Activated T-helper 17 cell treated with anti-CD3 and anti-CD28 coated beads, Interleukin-2, amount 50 U/mL, for 72 hours (primary cell): Measurements from ENCODE around the gene OR1L8. TPM values are rescaled to one million over a fixed set of nuclear protein-coding genes. Genes with fewer than 3 reads are reported as not detected.
"Not testable (repeated sequence)": the region's sequence is repeated elsewhere in the genome, so short reads cannot be mapped to it uniquely, and the experiment has no call there.

Experiments
- ATAC-seq: fragments of 150-1000 bp; cut with Tn5 transposase; replicated peaks from 2 replicates; pipeline ENCODE4 v1.10.0; 2021; ENCODE audit warnings: mild to moderate bottlenecking, moderate library complexity
- H3K27ac Mint-ChIP-seq: one replicate; pipeline ENCODE4 v1.8.0; 2022; ENCODE audit warnings: mixed read lengths
- H3K27me3 Mint-ChIP-seq: one replicate; pipeline ENCODE4 v1.8.0; 2022; ENCODE audit warnings: mixed read lengths
- H3K36me3 Mint-ChIP-seq: one replicate; pipeline ENCODE4 v1.8.0; 2022; ENCODE audit warnings: low read depth, mild to moderate bottlenecking, mixed read lengths
- H3K4me1 Mint-ChIP-seq: one replicate; pipeline ENCODE4 v1.8.0; 2022; ENCODE audit warnings: mixed read lengths
- H3K4me3 Mint-ChIP-seq: one replicate; pipeline ENCODE4 v1.8.0; 2022; ENCODE audit warnings: mild to moderate bottlenecking, mixed read lengths
- H3K9me3 Mint-ChIP-seq: one replicate; pipeline ENCODE4 v1.8.0; 2022; ENCODE audit warnings: mixed read lengths
- total RNA-seq, 2 donors: library from RNA; stranded (reverse); gene quantifications; one replicate each; pipeline ENCODE4 v1.2.3, GENCODE V29; 2022

OR1L8 gene, protein sequence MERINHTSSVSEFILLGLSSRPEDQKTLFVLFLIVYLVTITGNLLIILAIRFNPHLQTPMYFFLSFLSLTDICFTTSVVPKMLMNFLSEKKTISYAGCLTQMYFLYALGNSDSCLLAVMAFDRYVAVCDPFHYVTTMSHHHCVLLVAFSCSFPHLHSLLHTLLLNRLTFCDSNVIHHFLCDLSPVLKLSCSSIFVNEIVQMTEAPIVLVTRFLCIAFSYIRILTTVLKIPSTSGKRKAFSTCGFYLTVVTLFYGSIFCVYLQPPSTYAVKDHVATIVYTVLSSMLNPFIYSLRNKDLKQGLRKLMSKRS
- total RNA-seq, result not detected

DNA sequence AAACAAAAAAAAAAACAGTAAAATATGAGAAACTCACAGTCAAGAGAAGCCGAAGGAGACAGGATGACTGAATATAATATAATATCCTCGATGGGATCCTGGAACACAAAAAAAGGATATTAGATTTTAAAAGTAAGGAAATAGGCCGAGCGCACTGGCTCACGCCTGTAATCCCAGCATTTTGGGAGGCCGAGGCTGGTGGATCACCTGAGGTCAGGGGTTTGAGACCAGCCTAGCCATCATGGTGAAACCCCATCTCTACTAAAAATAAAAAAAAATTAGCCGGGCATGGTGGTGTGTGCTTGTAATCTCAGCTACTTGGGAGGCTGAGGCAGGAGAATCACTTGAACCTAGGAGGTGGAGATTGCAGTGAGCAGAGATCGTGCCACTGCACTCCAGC is at the start of gene OR1L8:
TSS of gene OR1L8 (minus strand) at position 101 of the 400 bp plus-strand sequence. CDS start 14,907 bp downstream, outside the sequence.
- not testable (repeated sequence) for H3K27me3 Mint-ChIP-seq, H3K27ac Mint-ChIP-seq, ATAC-seq, H3K4me1 Mint-ChIP-seq, H3K36me3 Mint-ChIP-seq, H3K9me3 Mint-ChIP-seq, H3K4me3 Mint-ChIP-seq

DNA sequence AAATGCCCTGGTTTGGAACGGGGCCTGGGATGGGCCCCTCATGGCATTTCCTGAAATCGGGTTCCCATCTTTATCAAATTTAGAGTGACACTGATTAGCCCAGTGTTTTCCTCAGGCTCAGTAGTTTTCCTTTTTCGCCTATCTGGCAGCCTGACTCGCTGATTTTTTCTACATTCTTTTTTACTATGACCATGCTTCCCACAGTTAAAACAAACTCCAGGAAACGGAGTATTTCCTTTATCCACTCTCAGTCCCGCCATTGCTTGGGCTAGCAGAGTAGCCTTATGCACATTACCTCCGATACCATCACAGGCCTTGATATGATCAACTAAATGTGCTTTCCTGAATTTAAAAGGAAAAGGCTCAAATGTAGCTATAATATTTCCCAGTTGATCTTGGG is 36.8 kb upstream of the OR1L8 start:
- no peaks in the 10 kb centered on the region for H3K36me3 Mint-ChIP-seq
- H3K4me1 Mint-ChIP-seq, result no peaks in the 10 kb centered on the region
- H3K27me3 Mint-ChIP-seq, result no peaks in the 10 kb centered on the region
- ATAC-seq, result no peak
- H3K27ac Mint-ChIP-seq, result no peak overlapping the region
- no peak overlapping the region for H3K4me3 Mint-ChIP-seq
- peaks cover 3% of the 10 kb centered on the region for H3K9me3 Mint-ChIP-seq

DNA sequence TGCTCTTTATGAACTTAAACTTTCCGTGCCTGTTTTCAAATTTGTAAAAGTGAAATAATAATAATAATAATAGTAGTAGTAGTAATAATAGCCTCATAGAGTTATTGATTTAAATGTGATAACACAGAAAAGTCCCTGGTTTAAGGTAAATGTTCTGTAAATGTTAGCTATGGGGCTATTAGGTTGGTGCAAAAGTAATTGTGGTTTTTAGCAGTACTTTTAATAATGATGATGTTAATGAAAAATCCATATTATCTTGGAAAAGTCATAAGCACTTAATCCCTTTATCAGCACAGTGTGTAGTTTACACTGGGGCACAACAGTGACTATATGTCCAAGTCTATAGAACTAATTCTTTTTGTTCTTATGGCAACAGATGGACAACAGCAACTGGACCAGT is 31.2 kb upstream of the OR1L8 start, which contains the start of gene OR1Q1:
TSS of gene OR1Q1 (plus strand) at position 377 of the 400 bp plus-strand sequence. CDS start at position 377, 0 bp downstream.
- no peak within 1 kb of the TSS for H3K27ac Mint-ChIP-seq
- no peak within 1 kb of the TSS for H3K4me3 Mint-ChIP-seq
- no peaks in the 10 kb centered on the region for H3K4me1 Mint-ChIP-seq
- no peaks in the 10 kb centered on the region for H3K9me3 Mint-ChIP-seq
- H3K27me3 Mint-ChIP-seq, result peaks cover 3% of the 10 kb centered on the region
- no peak for ATAC-seq
- no peaks in the 10 kb centered on the region for H3K36me3 Mint-ChIP-seq

DNA sequence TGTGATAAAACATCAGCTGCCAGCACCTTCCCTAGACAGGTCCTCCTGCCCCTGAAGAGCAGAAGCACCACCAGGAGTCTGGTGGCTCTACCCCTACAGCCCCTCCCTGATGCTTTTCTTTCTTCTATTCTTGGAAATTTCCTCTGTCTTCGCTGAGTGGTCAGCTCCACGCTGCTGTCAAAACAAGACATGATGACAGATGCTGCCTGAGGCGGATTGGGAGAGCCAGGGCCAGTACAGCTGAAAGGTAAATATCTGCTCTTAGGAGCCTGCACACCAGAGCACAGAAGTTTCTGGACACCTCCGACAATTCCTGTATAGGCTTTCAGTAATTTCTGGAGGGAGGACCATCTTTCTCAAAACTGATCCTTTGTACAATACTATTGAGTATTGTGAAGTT is 26.6 kb upstream of the OR1L8 start:
- Mint-ChIP-seq H3K27ac (no peak overlapping the region), H3K36me3 (no peaks in the 10 kb centered on the region), H3K27me3 (peaks cover 8% of the 10 kb centered on the region), H3K4me3 (no peak overlapping the region), H3K4me1 (no peaks in the 10 kb centered on the region), H3K9me3 (no peaks in the 10 kb centered on the region)
- no peak for ATAC-seq

DNA sequence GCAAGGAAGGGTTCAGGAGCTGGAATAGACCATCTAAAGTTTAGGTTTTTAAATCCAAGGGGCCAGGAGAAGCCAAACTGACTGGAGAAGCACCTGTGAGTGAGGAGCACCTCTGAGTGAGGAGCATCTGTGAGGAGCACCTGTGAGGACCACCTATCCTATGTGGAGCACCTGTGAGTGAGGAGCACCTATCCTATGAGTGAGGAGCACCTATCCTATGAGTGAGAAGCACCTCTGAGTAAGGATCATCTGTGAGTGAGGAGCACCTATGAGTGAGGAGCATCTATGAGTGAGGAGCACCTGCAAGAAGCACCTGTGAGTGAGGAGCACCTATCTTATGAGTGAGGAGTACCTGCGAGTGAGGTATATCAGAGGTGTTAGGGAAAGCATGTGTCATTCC is 23.4 kb upstream of the OR1L8 start:
- Mint-ChIP-seq H3K4me3 (no peak overlapping the region), H3K27ac (no peak overlapping the region), H3K4me1 (no peaks in the 10 kb centered on the region), H3K36me3 (no peaks in the 10 kb centered on the region), H3K27me3 (peaks cover 8% of the 10 kb centered on the region), H3K9me3 (no peaks in the 10 kb centered on the region)
- ATAC-seq, result no peak

DNA sequence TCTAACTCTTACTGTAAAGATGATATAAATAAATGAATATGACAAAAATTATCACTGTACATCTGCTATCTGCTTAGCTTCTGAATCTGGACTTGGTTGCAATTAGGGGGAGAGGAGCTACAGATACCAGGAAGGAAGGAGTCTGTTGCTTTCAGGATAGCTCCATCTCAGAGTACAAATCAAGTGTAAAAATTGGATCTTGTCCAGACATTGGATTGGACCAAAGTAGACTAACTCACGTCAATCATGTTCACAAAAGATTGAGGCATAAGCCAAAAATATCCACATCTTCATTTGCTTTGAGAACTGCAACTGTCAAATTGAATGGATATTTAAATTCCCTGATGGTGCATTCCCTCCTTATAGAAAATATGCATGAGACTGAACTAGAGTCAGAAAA is 22.5 kb upstream of the OR1L8 start:
- no peaks in the 10 kb centered on the region for H3K4me1 Mint-ChIP-seq
- H3K27ac Mint-ChIP-seq, result no peak overlapping the region
- H3K36me3 Mint-ChIP-seq, result no peaks in the 10 kb centered on the region
- H3K9me3 Mint-ChIP-seq, result peaks cover 2% of the 10 kb centered on the region
- peaks cover 5% of the 10 kb centered on the region for H3K27me3 Mint-ChIP-seq
- ATAC-seq, result no peak
- no peak overlapping the region for H3K4me3 Mint-ChIP-seq

DNA sequence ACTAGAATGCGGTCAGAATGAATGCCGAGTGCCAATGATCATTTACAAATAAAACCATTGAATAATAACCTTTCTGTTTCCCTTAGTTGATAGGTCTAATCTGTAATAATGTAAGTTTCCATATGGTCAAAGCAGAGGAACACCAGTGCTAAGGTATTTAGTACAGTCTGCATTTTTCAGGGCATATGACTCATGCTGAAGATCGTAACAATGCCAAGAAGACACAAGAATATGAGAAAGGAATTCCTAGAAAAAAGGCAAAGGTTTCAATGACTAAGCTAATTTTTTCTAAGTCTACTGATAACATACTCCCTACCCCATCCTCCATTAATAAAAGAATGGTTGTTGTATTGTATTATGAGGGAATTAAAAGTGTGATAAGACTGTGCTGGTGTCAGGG is 2.8 kb downstream of the OR1L8 start:
- Mint-ChIP-seq H3K9me3 (no peaks in the 10 kb centered on the region), H3K4me1 (no peaks in the 10 kb centered on the region), H3K27me3 (no peaks in the 10 kb centered on the region), H3K4me3 (no peak overlapping the region), H3K27ac (no peak overlapping the region), H3K36me3 (no peaks in the 10 kb centered on the region)
- no peak for ATAC-seq

DNA sequence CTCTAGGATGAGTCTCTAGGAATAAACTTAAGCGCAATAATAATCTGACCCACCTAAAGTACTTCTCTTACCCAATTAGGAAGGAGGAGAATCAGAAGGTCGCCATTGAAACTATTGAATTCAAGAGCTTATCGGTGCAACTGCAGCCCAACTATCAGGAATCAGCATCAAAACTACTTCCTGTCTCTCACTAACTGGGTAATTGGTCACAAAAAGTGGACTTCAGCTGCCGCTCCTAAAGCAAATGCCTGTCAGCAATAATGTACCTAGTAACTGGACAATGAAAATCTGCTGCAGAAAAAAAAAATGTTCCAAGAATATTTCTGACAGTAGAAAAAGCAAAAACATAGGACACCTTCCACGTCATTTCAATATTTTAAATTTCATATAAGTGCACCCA is 3.3 kb downstream of the OR1L8 start:
- no peaks in the 10 kb centered on the region for H3K27me3 Mint-ChIP-seq
- no peaks in the 10 kb centered on the region for H3K4me1 Mint-ChIP-seq
- no peak overlapping the region for H3K27ac Mint-ChIP-seq
- ATAC-seq, result no peak
- H3K36me3 Mint-ChIP-seq, result no peaks in the 10 kb centered on the region
- H3K4me3 Mint-ChIP-seq, result no peak overlapping the region
- no peaks in the 10 kb centered on the region for H3K9me3 Mint-ChIP-seq

DNA sequence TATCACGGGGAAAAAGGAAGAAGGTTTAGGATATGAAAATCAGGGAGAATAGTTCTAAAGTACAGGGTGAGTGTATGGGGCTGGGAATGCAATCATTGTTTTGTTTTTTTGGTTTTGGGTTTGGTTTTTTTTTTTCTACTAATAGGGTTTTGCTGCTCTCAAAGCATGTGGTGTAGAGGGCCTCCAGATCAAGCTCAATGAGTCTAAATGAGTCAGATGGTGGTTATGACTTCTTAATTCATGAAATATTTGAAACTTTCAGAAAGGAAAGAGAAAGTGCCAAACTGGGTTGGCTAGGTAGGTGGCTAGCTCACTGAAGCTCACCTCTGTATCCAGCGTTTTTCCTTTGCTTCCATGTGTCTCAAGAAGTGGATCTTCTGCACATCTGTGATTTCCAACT is 10.7 kb downstream of the OR1L8 start:
- Mint-ChIP-seq H3K27ac (no peak overlapping the region), H3K9me3 (no peaks in the 10 kb centered on the region), H3K36me3 (no peaks in the 10 kb centered on the region), H3K4me1 (no peaks in the 10 kb centered on the region), H3K27me3 (peaks cover 4% of the 10 kb centered on the region), H3K4me3 (no peak overlapping the region)
- ATAC-seq, result peak; percentile 94

DNA sequence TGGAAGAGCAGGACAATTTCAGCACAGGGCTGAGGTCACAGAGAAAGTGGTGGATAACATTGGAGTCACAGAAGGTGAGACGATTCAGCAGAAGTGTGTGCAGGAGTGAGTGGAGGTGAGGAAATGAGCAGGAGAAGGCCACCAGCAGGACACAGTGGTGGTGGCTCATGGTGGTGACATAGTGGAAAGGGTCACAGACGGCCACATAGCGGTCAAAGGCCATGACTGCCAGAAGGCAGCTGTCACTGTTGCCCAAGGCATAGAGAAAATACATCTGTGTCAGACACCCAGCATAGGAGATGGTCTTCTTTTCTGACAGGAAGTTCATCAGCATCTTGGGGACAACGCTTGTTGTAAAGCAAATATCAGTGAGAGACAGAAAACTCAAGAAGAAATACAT is 15.3 kb downstream of the OR1L8 start:
- ATAC-seq, result no peak

DNA sequence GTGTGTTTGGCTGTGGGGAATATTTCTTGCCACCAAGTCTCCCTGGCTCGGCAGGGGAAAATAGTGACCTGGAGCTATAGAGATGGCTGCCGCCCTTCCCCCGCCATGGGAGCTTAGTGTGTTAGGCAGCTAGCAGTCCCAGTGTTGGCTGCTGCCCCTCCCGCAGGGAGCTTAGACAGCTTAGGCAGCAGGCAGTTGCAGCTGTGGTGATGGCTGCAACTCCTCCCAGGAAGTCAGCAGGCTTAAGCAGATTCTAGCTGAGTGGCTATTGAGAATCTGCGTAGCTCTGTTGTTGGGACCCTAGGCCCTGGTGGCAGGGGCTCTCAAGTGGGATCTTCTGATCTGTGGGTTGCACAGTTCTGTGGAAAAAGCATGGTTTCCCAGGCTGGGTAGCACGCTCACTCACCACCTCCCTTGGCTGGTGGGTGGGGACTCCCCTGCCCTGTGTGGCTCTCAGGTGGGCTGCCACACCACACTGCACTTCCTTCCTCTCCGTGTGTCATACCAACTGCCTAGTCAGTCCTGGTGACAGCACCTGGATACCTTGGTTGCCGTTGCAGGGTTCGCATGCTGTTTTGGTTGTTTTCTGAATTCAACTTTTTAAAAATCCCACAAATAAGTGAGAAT is 20.9 kb downstream of the OR1L8 start:
- no peak overlapping the region for H3K27ac Mint-ChIP-seq
- no peak for ATAC-seq
- H3K4me1 Mint-ChIP-seq, result no peaks in the 10 kb centered on the region
- H3K9me3 Mint-ChIP-seq, result peaks cover 9% of the 10 kb centered on the region
- no peaks in the 10 kb centered on the region for H3K36me3 Mint-ChIP-seq
- H3K4me3 Mint-ChIP-seq, result no peak overlapping the region
- H3K27me3 Mint-ChIP-seq, result peaks cover 3% of the 10 kb centered on the region

More for the DNA sequence above, 15.3 kb downstream of the OR1L8 start:
- no peak overlapping the region for H3K4me3 Mint-ChIP-seq
- H3K27ac Mint-ChIP-seq, result no peak overlapping the region
- peaks cover 3% of the 10 kb centered on the region for H3K27me3 Mint-ChIP-seq
- no peaks in the 10 kb centered on the region for H3K4me1 Mint-ChIP-seq
- no peaks in the 10 kb centered on the region for H3K36me3 Mint-ChIP-seq
- no peaks in the 10 kb centered on the region for H3K9me3 Mint-ChIP-seq

DNA sequence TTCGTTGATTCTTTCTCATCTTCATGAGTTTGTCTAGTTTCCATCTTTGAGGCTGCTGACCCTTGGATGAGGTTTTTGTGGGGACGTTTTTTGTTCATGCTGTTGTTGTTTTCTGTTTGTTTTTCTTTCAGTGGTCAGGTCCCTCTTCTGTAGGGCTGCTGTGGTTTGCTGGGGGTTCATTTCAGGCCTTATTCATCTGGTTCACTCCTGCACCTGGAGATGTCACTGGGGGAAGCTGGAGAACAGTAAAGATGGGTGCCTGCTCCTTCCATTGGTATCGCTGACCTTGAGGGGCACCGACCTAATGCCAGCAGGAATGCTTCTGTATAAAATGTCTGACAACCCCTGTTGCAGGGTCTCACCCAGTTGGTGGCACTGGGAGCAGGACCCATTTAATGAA is 21.7 kb downstream of the OR1L8 start:
- H3K27me3 Mint-ChIP-seq, result peaks cover 3% of the 10 kb centered on the region

DNA sequence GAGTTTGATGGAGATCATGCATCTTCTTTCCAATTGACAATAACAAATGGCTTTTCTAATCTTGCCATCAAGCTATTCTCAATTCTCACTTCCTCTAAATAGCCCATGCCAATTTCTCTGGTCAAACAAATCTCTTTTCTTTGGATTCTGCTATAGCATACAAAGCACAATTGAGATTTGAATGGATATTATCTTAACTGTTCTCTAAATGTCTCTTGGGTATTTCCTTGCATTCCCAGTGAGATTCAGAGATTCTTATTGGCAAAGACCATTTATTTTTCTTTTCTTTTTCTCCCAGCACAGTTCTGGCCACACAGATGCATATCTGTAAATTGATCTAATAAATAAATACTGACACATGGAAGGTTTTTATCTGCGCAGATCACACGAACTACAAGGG is 30.4 kb downstream of the OR1L8 start, which contains the start of gene OR1N2:
TSS of gene OR1N2 (plus strand) at position 301 of the 400 bp plus-strand sequence. CDS start 100 bp downstream, outside the sequence.
- Mint-ChIP-seq H3K36me3 (no peaks in the 10 kb centered on the region), H3K27me3 (peaks cover 7% of the 10 kb centered on the region), H3K9me3 (no peaks in the 10 kb centered on the region), H3K4me3 (no peak within 1 kb of the TSS), H3K4me1 (no peaks in the 10 kb centered on the region), H3K27ac (no peak within 1 kb of the TSS)
- no peak for ATAC-seq

More for the DNA sequence above, 21.7 kb downstream of the OR1L8 start:
- Mint-ChIP-seq H3K4me1 (no peaks in the 10 kb centered on the region), H3K27ac (no peak overlapping the region), H3K36me3 (no peaks in the 10 kb centered on the region), H3K9me3 (peaks cover 9% of the 10 kb centered on the region), H3K4me3 (no peak overlapping the region)
- no peak for ATAC-seq

DNA sequence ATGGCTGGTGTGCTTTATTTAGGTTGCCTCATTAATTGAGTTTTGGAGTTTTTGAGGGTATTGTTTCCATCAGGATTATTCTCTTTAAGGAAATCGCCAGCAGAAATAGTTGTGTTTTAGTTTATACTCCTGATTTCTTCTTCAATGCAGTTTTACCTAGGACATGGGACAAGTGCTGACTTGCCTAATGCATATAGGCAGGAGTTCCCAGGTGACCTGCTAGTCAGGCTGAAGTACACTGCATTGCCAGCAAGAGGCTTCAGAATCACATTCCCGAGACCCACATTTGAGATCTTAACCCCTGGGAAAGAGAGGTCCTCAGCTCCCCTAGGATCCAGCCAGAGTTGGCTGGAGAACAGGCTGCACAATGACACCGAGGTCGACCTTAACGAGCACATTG is 31.8 kb downstream of the OR1L8 start:
- H3K27ac Mint-ChIP-seq, result no peak overlapping the region
- H3K36me3 Mint-ChIP-seq, result no peaks in the 10 kb centered on the region
- no peak for ATAC-seq
- no peaks in the 10 kb centered on the region for H3K9me3 Mint-ChIP-seq
- H3K4me3 Mint-ChIP-seq, result no peak overlapping the region
- no peaks in the 10 kb centered on the region for H3K4me1 Mint-ChIP-seq
- peaks cover 7% of the 10 kb centered on the region for H3K27me3 Mint-ChIP-seq

DNA sequence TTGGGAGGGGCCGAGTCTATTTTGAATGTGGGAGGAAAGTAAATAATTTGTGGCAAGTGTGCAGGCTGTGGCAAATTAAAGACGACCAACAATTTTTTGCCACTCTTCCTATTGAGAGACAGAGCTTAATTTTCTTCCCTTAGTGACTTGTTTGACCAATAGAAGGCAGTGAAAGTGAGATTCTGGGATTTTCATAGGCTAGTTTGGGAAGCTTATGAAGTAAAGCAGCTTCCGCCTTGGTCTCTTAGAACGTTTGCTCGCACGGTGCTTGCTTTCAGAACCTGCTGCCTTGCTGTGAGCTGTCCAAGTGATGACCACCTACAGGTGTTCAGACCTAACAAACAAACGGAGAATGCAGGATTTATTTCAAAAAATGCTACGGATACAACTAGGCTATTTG is 37.0 kb downstream of the OR1L8 start:
- no peak for ATAC-seq
- Mint-ChIP-seq H3K4me1 (no peaks in the 10 kb centered on the region), H3K4me3 (no peak overlapping the region), H3K27ac (no peak overlapping the region), H3K9me3 (no peaks in the 10 kb centered on the region), H3K27me3 (peaks cover 3% of the 10 kb centered on the region), H3K36me3 (no peaks in the 10 kb centered on the region)
